ENCODE results near the gene ACTN4. TPM values are rescaled to one million over a fixed set of nuclear protein-coding genes. Genes with fewer than 3 reads are reported as not detected.
A peak's percentile ranks its signal among the peaks of the same experiment; 100 is the strongest.

The ACTN4 gene
- total RNA-seq, 5 donors from 2014 or later (not counting 1 experiment from before 2014, with no cell fraction given) = 100.0 to 201 (median 175) TPM

DNA sequence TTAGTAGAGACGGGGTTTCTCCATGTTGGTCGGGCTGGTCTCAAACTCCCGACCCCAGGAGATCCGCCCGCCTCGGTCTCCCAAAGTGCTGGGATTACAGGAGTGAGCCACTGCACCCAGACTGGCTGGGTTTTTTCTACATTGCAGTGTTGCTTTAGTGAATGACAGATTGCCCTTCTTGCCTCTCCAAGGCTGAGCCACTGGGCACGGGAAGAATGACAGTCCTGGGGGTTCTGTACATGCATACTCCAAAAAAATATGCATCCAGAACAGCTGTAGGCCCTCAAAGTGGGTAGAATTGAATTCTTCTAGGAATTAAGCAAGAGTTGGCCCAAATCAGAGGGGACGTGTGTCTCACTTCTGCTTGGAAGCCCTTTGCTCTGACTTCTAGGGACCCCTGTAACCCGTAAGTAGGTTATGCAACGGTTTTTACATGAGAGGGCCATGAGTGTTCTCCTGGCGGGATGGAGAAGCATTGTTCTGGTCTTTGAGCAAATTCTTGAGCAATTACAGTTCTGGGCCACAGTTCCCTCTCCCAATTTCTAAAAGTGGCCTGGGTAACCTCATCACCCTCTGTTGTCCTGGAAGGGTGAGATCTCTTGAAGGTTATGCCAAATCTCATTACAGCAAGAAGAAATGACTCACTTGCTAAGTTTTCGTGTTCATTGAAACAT lies 3.6 kb downstream of the ACTN4 start:
- Mint-ChIP-seq H3K27ac (peak overlapping the region; percentile 44 to 59), H3K36me3 (peaks cover 11% of the 10 kb centered on the region), H3K9me3 (no peaks in the 10 kb centered on the region), H3K4me1 (peaks cover 65 to 78% (median 66%) of the 10 kb centered on the region in 3 donors), H3K27me3 (peaks cover 12 to 31% of the 10 kb centered on the region in 2 donors), H3K4me3 (peak overlapping the region in 1 of 3 donors; percentile 21)
- POLR2A ChIA-PET = no interaction called here
- peaks cover 0 to 31% of the 10 kb centered on the region in 2 experiments for H3K27me3 ChIP-seq (replicated peaks in 1 of 2; ENCODE audit: control insufficient read depth in 2 of 2, extremely low read depth in 1 of 2, insufficient read depth in 2 of 2, low read length in 1 of 2)
- CTCF ChIA-PET = no interaction called here
- H3K9me3 ChIP-seq = no peaks in the 10 kb centered on the region
- H3K36me3 ChIP-seq (ENCODE audit: control insufficient read depth in 2 of 2, extremely low read depth in 1 of 2, insufficient read depth in 1 of 2, low read length in 1 of 2) = no peaks in the 10 kb centered on the region
- WGBS (ENCODE audit: insufficient coverage) = 88% methylated on average over 10 of the region's 12 CpGs
- peaks cover 36 to 62% of the 10 kb centered on the region in 2 experiments for H3K4me1 ChIP-seq (ENCODE audit: control insufficient read depth in 1 of 2, extremely low read depth in 1 of 2, insufficient read depth in 2 of 2, low read length in 2 of 2)
- H3K4me3 ChIP-seq (ENCODE audit: control insufficient read depth in 1 of 2, extremely low read depth in 1 of 2, low read length in 1 of 2) = no peak overlapping the region
- ATAC-seq (replicated peaks in 1 of 4) = no peak
- DNase-seq = no peak
- no peak overlapping the region for H3K27ac ChIP-seq (ENCODE audit: low read length)

DNA sequence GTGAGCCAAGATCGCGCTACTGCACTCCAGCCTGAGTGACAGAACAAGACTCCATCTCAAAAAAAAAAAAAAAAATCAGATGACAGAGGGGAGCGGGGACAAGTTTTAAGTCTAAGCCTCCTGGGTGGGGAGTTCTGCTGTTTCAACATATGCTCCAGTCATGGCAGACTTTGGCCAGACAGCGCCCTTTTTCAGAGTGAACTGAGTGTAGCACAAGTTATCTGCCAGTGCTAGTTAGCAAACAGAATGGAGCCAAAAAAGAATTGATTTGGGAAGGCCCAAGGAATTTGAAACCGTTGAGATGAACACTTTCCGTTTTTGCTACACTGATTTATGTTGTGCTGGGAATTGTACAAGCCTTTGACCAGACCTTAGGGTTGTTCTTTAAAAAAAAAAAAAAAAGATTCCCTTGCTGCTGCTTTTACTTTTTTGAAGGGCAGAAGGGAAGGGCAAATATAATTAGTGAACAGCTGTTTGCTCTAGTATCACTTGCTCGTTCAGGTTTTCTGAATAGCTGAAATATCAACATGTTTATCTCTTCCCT lies 5.7 kb downstream of the ACTN4 start:
- no peak for ATAC-seq (replicated peaks in 1 of 4)
- no peaks in the 10 kb centered on the region for H3K9me3 ChIP-seq
- no peaks in the 10 kb centered on the region for H3K36me3 ChIP-seq (ENCODE audit: control insufficient read depth in 2 of 2, extremely low read depth in 1 of 2, insufficient read depth in 1 of 2, low read length in 1 of 2)
- no peak for DNase-seq
- POLR2A ChIA-PET = interaction anchor here in 1 of 2 donors (0.5 kb wide), 1 partner anchor 198 kb away, joined by 4 read pairs; no protein-coding TSS in a partner anchor
- Mint-ChIP-seq H3K4me3 (no peak overlapping the region), H3K36me3 (peaks cover 11% of the 10 kb centered on the region), H3K27ac (peak overlapping the region in 1 of 2 donors; percentile 11), H3K27me3 (peaks cover 12 to 32% of the 10 kb centered on the region in 2 donors), H3K4me1 (peaks cover 81 to 93% (median 82%) of the 10 kb centered on the region in 3 donors), H3K9me3 (no peaks in the 10 kb centered on the region)
- 91% methylated on average over 3 of the region's 7 CpGs for WGBS (ENCODE audit: insufficient coverage)
- no peak overlapping the region for H3K27ac ChIP-seq (ENCODE audit: low read length)
- H3K4me3 ChIP-seq (ENCODE audit: control insufficient read depth in 1 of 2, extremely low read depth in 1 of 2, low read length in 1 of 2) = no peak overlapping the region
- peaks cover 0 to 29% of the 10 kb centered on the region in 2 experiments for H3K27me3 ChIP-seq (replicated peaks in 1 of 2; ENCODE audit: control insufficient read depth in 2 of 2, extremely low read depth in 1 of 2, insufficient read depth in 2 of 2, low read length in 1 of 2)
- H3K4me1 ChIP-seq (ENCODE audit: control insufficient read depth in 1 of 2, extremely low read depth in 1 of 2, insufficient read depth in 2 of 2, low read length in 2 of 2) = peaks cover 48 to 73% of the 10 kb centered on the region in 2 experiments
- CTCF ChIA-PET = interaction anchor here in 1 of 2 donors (0.7 to 1.3 kb wide), 3 partner anchors 11 to 16 kb away, joined by 3 to 4 read pairs (median 4); no protein-coding TSS in a partner anchor

DNA sequence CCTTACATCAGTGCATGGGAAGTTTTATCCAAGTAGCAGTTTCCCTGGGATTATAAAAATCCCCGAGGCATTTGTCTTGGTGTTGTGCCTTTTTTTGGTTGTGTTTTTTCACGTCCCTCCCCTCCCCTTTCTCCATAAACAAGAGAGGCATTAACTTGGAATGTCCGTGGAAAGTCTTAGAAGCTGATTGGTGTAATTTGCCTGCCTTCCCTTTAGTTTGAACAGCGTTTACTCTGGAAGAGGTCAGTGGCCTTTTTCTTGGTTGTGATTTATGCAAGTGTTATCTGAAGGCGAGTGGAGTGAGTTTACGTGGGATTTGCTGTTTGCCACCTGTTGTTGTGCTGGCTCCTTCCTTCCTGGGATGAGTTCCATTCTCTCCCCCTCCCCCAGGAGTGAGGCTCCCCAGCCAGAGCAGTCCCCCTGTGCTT lies 7.2 kb downstream of the ACTN4 start:
- peak overlapping the region; percentile 22 for H3K27ac ChIP-seq (ENCODE audit: low read length)
- Mint-ChIP-seq H3K4me1 (peaks cover 75 to 92% (median 76%) of the 10 kb centered on the region in 3 donors), H3K27me3 (peaks cover 6 to 17% of the 10 kb centered on the region in 2 donors), H3K9me3 (no peaks in the 10 kb centered on the region), H3K36me3 (peaks cover 11% of the 10 kb centered on the region), H3K4me3 (peak overlapping the region in 1 of 3 donors; percentile 67), H3K27ac (peak overlapping the region in 1 of 2 donors; percentile 64)
- ChIA-PET POLR2A (no interaction called here), CTCF (interaction anchor here in 1 of 2 donors (0.6 kb wide), 1 partner anchor 83 kb away, joined by 3 read pairs; no protein-coding TSS in a partner anchor)
- peaks cover 0 to 15% of the 10 kb centered on the region in 2 experiments for H3K27me3 ChIP-seq (replicated peaks in 1 of 2; ENCODE audit: control insufficient read depth in 2 of 2, extremely low read depth in 1 of 2, insufficient read depth in 2 of 2, low read length in 1 of 2)
- no peaks in the 10 kb centered on the region for H3K9me3 ChIP-seq
- no peaks in the 10 kb centered on the region for H3K36me3 ChIP-seq (ENCODE audit: control insufficient read depth in 2 of 2, extremely low read depth in 1 of 2, insufficient read depth in 1 of 2, low read length in 1 of 2)
- no CpG with 5 or more reads among the region's 6 CpGs for WGBS (ENCODE audit: insufficient coverage)
- H3K4me3 ChIP-seq (ENCODE audit: control insufficient read depth in 1 of 2, extremely low read depth in 1 of 2, low read length in 1 of 2) = no peak overlapping the region
- H3K4me1 ChIP-seq (ENCODE audit: control insufficient read depth in 1 of 2, extremely low read depth in 1 of 2, insufficient read depth in 2 of 2, low read length in 2 of 2) = peaks cover 34 to 70% of the 10 kb centered on the region in 2 experiments
- ATAC-seq (replicated peaks in 1 of 4) = no peak
- no peak for DNase-seq

DNA sequence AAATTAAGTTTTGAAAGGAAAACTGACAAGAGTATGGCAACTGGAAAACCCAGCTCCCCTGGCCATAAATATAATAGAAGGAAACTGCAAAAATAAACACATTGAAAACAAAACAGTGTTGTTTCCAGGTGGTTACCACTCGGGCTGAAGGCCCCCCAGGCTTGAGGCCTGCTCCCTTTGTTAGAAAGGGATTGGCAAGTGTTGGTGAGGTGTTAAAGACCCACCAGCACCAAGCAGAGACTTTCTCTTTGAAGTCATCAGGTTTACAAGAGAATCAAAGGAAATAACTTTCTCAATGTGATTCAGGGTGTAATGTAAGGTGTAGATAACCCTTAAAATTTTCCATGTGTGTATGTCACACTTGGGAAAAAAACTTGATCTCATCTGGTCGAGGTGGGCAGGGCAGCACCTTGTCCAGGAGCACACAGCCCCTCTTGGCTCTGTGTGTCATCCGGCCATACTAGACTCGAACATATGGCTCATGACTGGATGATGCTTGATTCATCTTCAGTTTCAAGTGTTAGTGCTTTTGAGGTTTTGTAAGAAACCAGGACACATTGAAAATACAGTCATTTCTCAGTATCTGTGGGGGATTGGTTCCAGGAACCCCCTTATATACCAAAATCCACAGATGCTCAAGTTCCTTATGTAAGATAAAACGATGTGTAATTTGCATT lies 7.8 kb downstream of the ACTN4 start:
- peaks cover 11% of the 10 kb centered on the region for H3K36me3 Mint-ChIP-seq
- H3K27ac Mint-ChIP-seq = peak overlapping the region; percentile 59 to 64
- ATAC-seq (replicated peaks in 1 of 4) = peak in 3 of 4 experiments; percentile 10 to 34 (median 14)
- H3K4me3 Mint-ChIP-seq = peak overlapping the region in 2 of 3 donors; percentile 54 to 67
- Histone ChIP-seq H3K4me3 (ENCODE audit: control insufficient read depth in 1 of 2, extremely low read depth in 1 of 2, low read length in 1 of 2) (no peak overlapping the region), H3K9me3 (no peaks in the 10 kb centered on the region), H3K4me1 (ENCODE audit: control insufficient read depth in 1 of 2, extremely low read depth in 1 of 2, insufficient read depth in 2 of 2, low read length in 2 of 2) (peaks cover 30 to 70% of the 10 kb centered on the region in 2 experiments), H3K36me3 (ENCODE audit: control insufficient read depth in 2 of 2, extremely low read depth in 1 of 2, insufficient read depth in 1 of 2, low read length in 1 of 2) (no peaks in the 10 kb centered on the region), H3K27me3 (replicated peaks in 1 of 2; ENCODE audit: control insufficient read depth in 2 of 2, extremely low read depth in 1 of 2, insufficient read depth in 2 of 2, low read length in 1 of 2) (peaks cover 0 to 9% of the 10 kb centered on the region in 2 experiments), H3K27ac (ENCODE audit: low read length) (peak overlapping the region; percentile 22)
- no peak for DNase-seq
- ChIA-PET POLR2A (interaction anchor here in 1 of 2 donors (0.7 kb wide), 1 partner anchor 23 kb away, joined by 3 read pairs; no protein-coding TSS in a partner anchor), CTCF (interaction anchor here (0.6 to 1.9 kb wide), 2 partner anchors 8 to 82 kb away, joined by 3 to 8 read pairs; partner anchors contain the start of gene ACTN4 (in 1 of the 2))
- WGBS (ENCODE audit: insufficient coverage) = 0% methylated on average over 2 of the region's 5 CpGs
- H3K9me3 Mint-ChIP-seq = no peaks in the 10 kb centered on the region
- peaks cover 69 to 92% (median 72%) of the 10 kb centered on the region in 3 donors for H3K4me1 Mint-ChIP-seq
- peaks cover 6 to 17% of the 10 kb centered on the region in 2 donors for H3K27me3 Mint-ChIP-seq

DNA sequence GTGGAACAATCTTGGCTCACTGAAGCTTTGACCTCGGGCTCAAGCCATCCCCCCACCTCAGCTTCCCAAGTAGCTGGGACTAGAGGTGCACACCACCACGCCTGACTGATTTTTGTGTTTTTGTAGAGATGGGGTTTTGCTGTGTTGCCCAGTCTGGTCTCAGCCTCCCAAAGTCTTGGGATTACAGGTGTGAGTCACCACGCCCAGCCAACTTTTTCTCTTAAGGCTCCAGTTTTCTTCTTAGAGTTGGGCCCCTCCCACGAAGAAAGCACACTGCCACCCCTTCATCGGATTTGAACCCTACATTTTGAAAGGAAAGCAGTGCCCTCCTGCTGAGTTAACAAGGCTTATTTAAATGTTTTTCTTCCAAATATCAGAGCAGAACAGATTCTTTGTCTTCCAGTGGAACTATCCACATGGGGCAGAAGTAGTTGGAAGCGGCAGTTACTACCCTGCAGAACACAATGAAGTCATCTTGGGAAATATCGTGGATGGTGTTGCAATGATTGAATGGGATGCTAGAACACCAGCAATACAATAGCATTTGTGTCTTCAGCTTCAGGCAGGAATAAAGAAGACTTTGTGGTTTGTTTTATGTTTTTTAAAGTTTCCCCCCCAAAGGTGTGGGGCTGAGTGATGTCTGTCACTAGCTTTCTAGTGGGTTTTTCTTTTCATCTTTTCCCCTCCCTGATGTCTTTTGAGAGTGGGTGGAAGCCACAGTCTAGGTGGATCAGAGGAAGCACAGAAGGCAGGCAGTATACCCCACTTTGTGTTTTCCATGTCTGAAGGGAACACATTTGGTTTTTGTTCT lies 8.9 kb downstream of the ACTN4 start:
- ATAC-seq (replicated peaks in 1 of 4) (peak; percentile 93 to 99 (median 94)), DNase-seq (peak in 29 of 35 experiments; percentile 17 to 81 (median 44))
- ChIA-PET CTCF (interaction anchor here in 1 of 2 donors (0.6 to 1.9 kb wide), 5 partner anchors 9 to 243 kb away, joined by 3 to 9 read pairs (median 4); partner anchors contain the start of genes ACTN4, NFKBIB and SIRT2), POLR2A (interaction anchor here in 1 of 2 donors (0.6 to 1.1 kb wide), 6 partner anchors 9 to 39 kb away, joined by 3 to 8 read pairs (median 3); partner anchors contain the start of gene ACTN4)
- 10% methylated on average over 2 of the region's 7 CpGs for WGBS (ENCODE audit: insufficient coverage)
- Mint-ChIP-seq H3K27me3 (peaks cover 10 to 17% of the 10 kb centered on the region in 2 donors), H3K36me3 (peaks cover 16% of the 10 kb centered on the region), H3K4me3 (peak overlapping the region; percentile 26 to 67 (median 54)), H3K9me3 (no peaks in the 10 kb centered on the region), H3K4me1 (peaks cover 71 to 90% (median 72%) of the 10 kb centered on the region in 3 donors), H3K27ac (peak overlapping the region; percentile 64 to 70)
- Histone ChIP-seq H3K4me3 (ENCODE audit: control insufficient read depth in 1 of 2, extremely low read depth in 1 of 2, low read length in 1 of 2) (peak overlapping the region in 1 of 2 donors; percentile 29), H3K9me3 (no peaks in the 10 kb centered on the region), H3K27ac (ENCODE audit: low read length) (peak overlapping the region; percentile 13), H3K27me3 (replicated peaks in 1 of 2; ENCODE audit: control insufficient read depth in 2 of 2, extremely low read depth in 1 of 2, insufficient read depth in 2 of 2, low read length in 1 of 2) (peaks cover 0 to 14% of the 10 kb centered on the region in 2 experiments), H3K4me1 (ENCODE audit: control insufficient read depth in 1 of 2, extremely low read depth in 1 of 2, insufficient read depth in 2 of 2, low read length in 2 of 2) (peaks cover 30 to 69% of the 10 kb centered on the region in 2 experiments), H3K36me3 (ENCODE audit: control insufficient read depth in 2 of 2, extremely low read depth in 1 of 2, insufficient read depth in 1 of 2, low read length in 1 of 2) (peaks cover 0 to 2% of the 10 kb centered on the region in 2 donors)

Data from T-cell (primary cell).